CD4-positive, alpha-beta memory T cell (primary cell): ENCODE measurements around the gene DACH1. TPM values are rescaled to one million over a fixed set of nuclear protein-coding genes. Genes with fewer than 3 reads are reported as not detected.

ENCODE experiments used
- CTCF ChIA-PET: fragments of 350-600 bp; sonication (Branson Sonifier 250); formaldehyde crosslinking; loops from one replicate; lab custom pipeline; 2021; ENCODE audit warnings: inconsistent platforms; ENCODE audit not compliant: partially characterized antibody; lab: Charles Lee
- POLR2A ChIA-PET: fragments of 350-600 bp; sonication (Branson Sonifier 250); formaldehyde crosslinking; loops from one replicate; lab custom pipeline; 2021; ENCODE audit not compliant: partially characterized antibody; lab: Charles Lee
- DNase-seq, 5 donors: peaks; one replicate each; pipeline versions ENCODE4 v3.0.0 to v3.0.0-alpha.2; 2020 to 2022; ENCODE audit warnings: mixed read lengths in 1 of 5
- H3K27ac ChIP-seq: one replicate; pipeline ENCODE4 v1.7.0; 2013; ENCODE audit warnings: low read depth, low read length
- H3K27me3 ChIP-seq: 2 replicates; pipeline ENCODE4 v1.7.0; 2013; ENCODE audit warnings: mild to moderate bottlenecking, low read length, moderate library complexity; ENCODE audit not compliant: insufficient read depth
- H3K36me3 ChIP-seq: 2 replicates; pipeline ENCODE4 v1.7.0; 2013; ENCODE audit warnings: mild to moderate bottlenecking, low read length, moderate library complexity; ENCODE audit not compliant: insufficient read depth
- H3K4me1 ChIP-seq: 2 replicates; pipeline ENCODE4 v1.7.0; 2013; ENCODE audit warnings: mild to moderate bottlenecking, low read length, moderate library complexity; ENCODE audit not compliant: insufficient read depth
- H3K4me3 ChIP-seq, 2 donors: one replicate each; pipeline ENCODE4 v1.7.0; 2013; ENCODE audit warnings: low read length in 2 of 2, mild to moderate bottlenecking in 1 of 2
- H3K9me3 ChIP-seq, 2 donors: one replicate each; pipeline ENCODE4 v1.7.0; 2013; ENCODE audit warnings: low read length in 2 of 2, control low read depth in 1 of 2; ENCODE audit not compliant: control insufficient read depth in 1 of 2
- H3K27ac Mint-ChIP-seq, 7 donors: one replicate each; pipeline ENCODE4 v1.8.0; 2020 to 2021; ENCODE audit warnings: mixed read lengths in 7 of 7, mild to moderate bottlenecking in 6 of 7, inconsistent platforms in 3 of 7, moderate library complexity in 3 of 7
- H3K27me3 Mint-ChIP-seq, 2 donors: one replicate each; pipeline ENCODE4 v1.8.0; 2020 to 2021; ENCODE audit warnings: mixed read lengths in 2 of 2
- H3K36me3 Mint-ChIP-seq, 2 donors: one replicate each; pipeline ENCODE4 v1.8.0; 2020 to 2021; ENCODE audit warnings: mixed read lengths in 2 of 2, inconsistent platforms in 1 of 2, mild to moderate bottlenecking in 1 of 2
- H3K4me1 Mint-ChIP-seq, 4 donors: one replicate each; pipeline ENCODE4 v1.8.0; 2020 to 2021; ENCODE audit warnings: mixed read lengths in 4 of 4, mild to moderate bottlenecking in 1 of 4
- H3K4me3 Mint-ChIP-seq, 8 donors: one replicate each; pipeline ENCODE4 v1.8.0; 2020 to 2021; ENCODE audit warnings: mixed read lengths in 8 of 8, mild to moderate bottlenecking in 7 of 8, moderate library complexity in 6 of 8, inconsistent platforms in 3 of 8
- H3K9me3 Mint-ChIP-seq, 8 donors: one replicate each; pipeline ENCODE4 v1.8.0; 2020 to 2021; ENCODE audit warnings: mixed read lengths in 8 of 8, mild to moderate bottlenecking in 5 of 8, inconsistent platforms in 3 of 8, moderate library complexity in 1 of 8
- intact Hi-C: fragments of 100-400 bp; cut with micrococcal nuclease; formaldehyde crosslinking; loops from one replicate; pipeline ENCODE4 v1.15.1; 2023
- polyA plus RNA-seq, 2 donors: library from polyadenylated mRNA; unstranded; fragments of 300-500 nt; fragmentation: Illumina TruSeq; gene quantifications; one replicate each; pipeline ENCODE4 v1.2.3, GENCODE V29; 2021
- total RNA-seq, 2 experiments: library from RNA; stranded (reverse); gene quantifications; one replicate each; pipeline ENCODE4 v1.2.3, GENCODE V29; 2021

DACH1 gene
- total and polyA plus RNA-seq, 4 experiments from 2014 or later = not detected

DNA sequence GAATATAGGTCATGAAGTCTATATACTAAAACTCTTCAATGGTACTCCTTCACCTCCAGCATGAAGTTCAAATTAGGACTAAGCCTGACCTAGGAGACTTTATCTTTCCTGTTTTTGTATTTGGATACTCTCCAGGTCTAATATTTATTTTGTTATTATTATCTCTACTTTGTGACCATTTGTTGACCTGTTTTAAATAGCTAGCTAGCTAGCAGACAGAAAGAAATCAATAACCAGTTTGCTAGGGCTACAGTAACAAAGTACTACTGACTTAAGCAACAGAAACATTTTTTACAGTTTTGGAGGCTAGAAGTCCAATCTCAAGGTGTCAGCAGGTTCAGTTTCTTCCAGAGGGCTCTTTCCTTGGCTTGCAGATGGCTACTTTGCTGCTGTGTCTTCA, 15.1 kb upstream of the DACH1 start:
- H3K36me3 ChIP-seq = no peaks in the 10 kb centered on the region
- DNase-seq = no peak
- H3K27me3 ChIP-seq = no peaks in the 10 kb centered on the region
- intact Hi-C loops = no loop called here
- H3K27ac Mint-ChIP-seq = no peak overlapping the region
- H3K4me3 ChIP-seq = no peak overlapping the region
- H3K36me3 Mint-ChIP-seq = no peaks in the 10 kb centered on the region
- no peaks in the 10 kb centered on the region for H3K4me1 Mint-ChIP-seq
- peaks cover 3 to 18% (median 4%) of the 10 kb centered on the region in 8 donors for H3K9me3 Mint-ChIP-seq
- no peaks in the 10 kb centered on the region for H3K4me1 ChIP-seq
- ChIA-PET POLR2A (no interaction called here), CTCF (no interaction called here)
- H3K9me3 ChIP-seq = no peaks in the 10 kb centered on the region
- H3K4me3 Mint-ChIP-seq = no peak overlapping the region
- no peaks in the 10 kb centered on the region for H3K27me3 Mint-ChIP-seq
- H3K27ac ChIP-seq = no peak overlapping the region

DNA sequence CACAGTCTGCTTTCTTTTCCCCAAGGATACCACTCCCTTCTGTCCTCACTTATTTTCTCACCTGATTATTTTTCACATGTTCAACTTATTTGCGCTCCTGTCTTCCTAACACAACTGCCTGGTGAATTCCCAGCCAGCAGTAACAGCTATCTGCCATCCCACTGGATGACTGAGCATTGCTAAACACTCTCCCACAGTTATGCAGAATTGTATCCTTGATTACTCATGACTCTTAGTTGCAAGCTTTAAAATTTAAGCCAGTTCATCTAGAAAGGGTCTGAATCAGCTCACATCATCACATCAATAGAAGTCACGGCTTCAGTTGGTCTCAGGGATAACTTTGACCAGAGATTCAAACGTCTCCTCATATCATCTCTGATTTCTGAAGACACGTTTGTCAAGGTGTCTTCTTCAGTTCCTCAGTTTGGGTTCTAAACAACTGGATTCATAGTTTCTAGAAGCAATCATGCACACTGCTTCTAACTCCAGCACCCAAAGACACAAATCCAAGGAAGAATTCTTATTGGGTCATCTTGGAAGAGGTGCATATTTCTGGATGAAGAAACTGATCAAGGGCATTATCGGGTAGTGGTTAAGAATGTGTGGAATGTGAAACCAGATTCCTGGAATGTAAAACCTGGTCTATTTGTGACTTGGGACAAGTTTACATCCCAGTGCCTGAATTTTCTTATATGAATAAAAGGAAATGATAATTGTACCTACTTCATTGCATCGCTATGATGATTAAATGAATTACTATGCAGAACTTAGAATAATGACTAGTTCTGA, 13.9 kb upstream of the DACH1 start:
- Mint-ChIP-seq H3K4me3 (no peak overlapping the region), H3K36me3 (no peaks in the 10 kb centered on the region), H3K4me1 (no peaks in the 10 kb centered on the region), H3K27ac (no peak overlapping the region), H3K27me3 (no peaks in the 10 kb centered on the region), H3K9me3 (peaks cover 1 to 18% (median 4%) of the 10 kb centered on the region in 8 donors)
- CTCF ChIA-PET = no interaction called here
- Histone ChIP-seq H3K4me3 (no peak overlapping the region), H3K27ac (no peak overlapping the region), H3K27me3 (no peaks in the 10 kb centered on the region), H3K9me3 (no peaks in the 10 kb centered on the region), H3K36me3 (no peaks in the 10 kb centered on the region), H3K4me1 (no peaks in the 10 kb centered on the region)
- POLR2A ChIA-PET = no interaction called here
- DNase-seq = no peak
- intact Hi-C loops = no loop called here

DNA sequence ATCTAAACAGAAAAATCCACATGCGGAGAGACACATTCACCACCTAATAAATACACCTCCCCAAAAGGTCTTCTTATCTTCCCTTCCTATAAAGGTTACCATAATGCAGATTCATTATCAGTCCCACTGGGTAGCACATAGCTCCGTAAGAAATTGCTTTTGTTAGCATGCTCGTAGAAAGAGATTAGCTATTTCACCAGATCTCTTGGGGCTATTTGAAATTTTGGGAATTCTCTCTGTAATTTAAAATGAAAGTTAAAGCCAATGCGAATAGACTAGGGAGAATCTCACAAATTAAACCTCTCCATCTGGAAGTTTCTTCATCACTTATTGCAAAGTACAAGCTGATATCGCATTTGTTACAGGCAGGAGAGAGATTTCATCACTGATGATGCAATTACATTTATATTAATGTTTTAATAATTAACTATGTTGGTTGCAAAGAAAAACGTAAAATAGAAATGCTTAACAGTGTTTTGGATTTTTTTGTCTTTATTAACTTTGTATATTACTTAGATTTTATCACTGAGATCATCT, 12.9 kb upstream of the DACH1 start:
- Mint-ChIP-seq H3K27me3 (no peaks in the 10 kb centered on the region), H3K9me3 (peaks cover 1 to 18% (median 4%) of the 10 kb centered on the region in 8 donors), H3K36me3 (no peaks in the 10 kb centered on the region), H3K4me1 (no peaks in the 10 kb centered on the region), H3K27ac (no peak overlapping the region), H3K4me3 (no peak overlapping the region)
- Histone ChIP-seq H3K4me3 (no peak overlapping the region), H3K9me3 (no peaks in the 10 kb centered on the region), H3K27me3 (no peaks in the 10 kb centered on the region), H3K4me1 (no peaks in the 10 kb centered on the region), H3K27ac (no peak overlapping the region), H3K36me3 (no peaks in the 10 kb centered on the region)
- intact Hi-C loops = no loop called here
- ChIA-PET CTCF (no interaction called here), POLR2A (no interaction called here)
- DNase-seq = no peak

DNA sequence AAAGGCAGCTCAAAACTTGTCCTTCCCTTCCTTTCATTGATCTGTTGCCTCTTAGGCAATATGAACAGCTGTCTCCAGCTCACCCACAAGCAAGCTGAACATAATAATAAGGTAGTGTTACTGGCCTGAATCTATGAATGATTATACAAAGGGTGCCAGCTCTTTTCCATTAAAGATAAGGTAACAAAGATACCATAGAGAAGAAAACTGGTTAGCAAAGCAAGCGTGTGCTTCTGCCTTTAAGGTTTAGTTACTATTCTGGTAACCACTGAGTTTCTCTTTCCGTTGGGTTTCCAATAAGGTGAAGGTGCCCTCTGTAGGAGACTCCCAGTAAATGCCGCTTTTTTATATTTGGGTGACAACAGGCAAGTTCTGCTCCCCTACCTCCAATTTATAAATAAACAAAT, 12.1 kb upstream of the DACH1 start:
- H3K9me3 Mint-ChIP-seq = peaks cover 1 to 11% (median 4%) of the 10 kb centered on the region in 8 donors
- H3K27me3 Mint-ChIP-seq = no peaks in the 10 kb centered on the region
- Histone ChIP-seq H3K36me3 (no peaks in the 10 kb centered on the region), H3K27ac (no peak overlapping the region), H3K27me3 (no peaks in the 10 kb centered on the region), H3K9me3 (no peaks in the 10 kb centered on the region), H3K4me3 (no peak overlapping the region), H3K4me1 (no peaks in the 10 kb centered on the region)
- ChIA-PET CTCF (no interaction called here), POLR2A (no interaction called here)
- H3K27ac Mint-ChIP-seq = no peak overlapping the region
- H3K4me1 Mint-ChIP-seq = no peaks in the 10 kb centered on the region
- no peak overlapping the region for H3K4me3 Mint-ChIP-seq
- intact Hi-C loops = no loop called here
- no peaks in the 10 kb centered on the region for H3K36me3 Mint-ChIP-seq
- no peak for DNase-seq

DNA sequence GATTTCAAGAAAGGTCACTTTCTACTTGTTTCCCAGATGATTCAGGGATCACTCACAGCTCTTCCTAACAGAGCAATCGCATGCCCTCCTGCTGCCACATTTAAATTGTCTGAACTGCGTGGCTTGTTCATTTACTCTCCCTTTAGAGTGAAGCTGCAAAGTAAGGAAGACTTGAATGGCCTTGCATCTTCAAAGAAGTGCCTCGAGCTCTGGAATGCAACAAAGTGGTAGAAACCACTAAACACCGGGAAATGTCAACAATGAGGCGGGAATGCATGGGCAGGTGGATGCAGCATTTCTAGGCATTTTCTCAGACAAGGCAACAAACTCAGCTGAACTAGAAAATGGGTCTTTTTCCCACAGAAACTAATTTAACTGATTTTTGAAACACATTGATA, 10.3 kb upstream of the DACH1 start:
- intact Hi-C loops = no loop called here
- POLR2A ChIA-PET = no interaction called here
- no peaks in the 10 kb centered on the region for H3K27me3 Mint-ChIP-seq

DNA sequence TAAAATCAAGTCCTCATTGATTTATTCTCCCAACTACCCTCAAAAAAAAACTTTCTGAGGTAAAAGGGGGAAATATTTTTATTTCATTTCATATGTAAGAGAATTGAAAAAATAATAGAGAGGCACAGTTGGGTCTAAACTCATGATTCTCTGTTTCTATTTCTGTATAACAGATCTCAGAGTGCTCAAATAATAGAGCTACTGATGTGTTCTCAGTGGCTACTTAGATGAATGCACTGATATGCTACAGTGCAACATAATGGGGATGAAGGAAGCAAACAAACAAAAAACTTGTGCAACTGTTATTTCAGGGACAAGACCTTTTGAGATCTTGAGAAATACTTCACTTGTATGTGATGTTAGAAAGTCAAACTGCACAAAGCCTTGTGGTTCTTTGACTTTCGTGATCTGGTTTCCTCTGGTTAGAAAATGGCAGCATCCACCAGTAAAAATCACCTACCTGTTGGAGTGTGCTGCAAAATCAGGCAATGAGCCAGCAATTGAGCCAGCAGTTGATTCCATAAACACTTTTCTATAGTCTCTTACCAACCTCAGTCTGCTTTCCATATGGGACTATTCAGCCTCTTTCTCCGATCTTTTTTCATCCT, 9.7 kb upstream of the DACH1 start:
- no peaks in the 10 kb centered on the region for H3K4me1 Mint-ChIP-seq
- intact Hi-C loops = no loop called here
- no peak overlapping the region for H3K4me3 Mint-ChIP-seq
- ChIA-PET POLR2A (no interaction called here), CTCF (no interaction called here)
- Histone ChIP-seq H3K4me3 (no peak overlapping the region), H3K4me1 (no peaks in the 10 kb centered on the region), H3K27ac (no peak overlapping the region), H3K36me3 (no peaks in the 10 kb centered on the region), H3K9me3 (no peaks in the 10 kb centered on the region), H3K27me3 (no peaks in the 10 kb centered on the region)
- no peak for DNase-seq
- H3K27me3 Mint-ChIP-seq = no peaks in the 10 kb centered on the region
- H3K36me3 Mint-ChIP-seq = no peaks in the 10 kb centered on the region
- H3K9me3 Mint-ChIP-seq = peaks cover 0 to 7% (median 2%) of the 10 kb centered on the region in 8 donors
- no peak overlapping the region for H3K27ac Mint-ChIP-seq

More for the DNA sequence above, 10.3 kb upstream of the DACH1 start:
- Mint-ChIP-seq H3K9me3 (peaks cover 0 to 7% (median 2%) of the 10 kb centered on the region in 8 donors), H3K36me3 (no peaks in the 10 kb centered on the region), H3K4me1 (no peaks in the 10 kb centered on the region), H3K27ac (no peak overlapping the region), H3K4me3 (no peak overlapping the region)
- H3K9me3 ChIP-seq = no peaks in the 10 kb centered on the region
- no peak overlapping the region for H3K4me3 ChIP-seq
- no peaks in the 10 kb centered on the region for H3K36me3 ChIP-seq
- no peaks in the 10 kb centered on the region for H3K4me1 ChIP-seq
- H3K27ac ChIP-seq = no peak overlapping the region
- no peak for DNase-seq
- CTCF ChIA-PET = no interaction called here
- no peaks in the 10 kb centered on the region for H3K27me3 ChIP-seq

DNA sequence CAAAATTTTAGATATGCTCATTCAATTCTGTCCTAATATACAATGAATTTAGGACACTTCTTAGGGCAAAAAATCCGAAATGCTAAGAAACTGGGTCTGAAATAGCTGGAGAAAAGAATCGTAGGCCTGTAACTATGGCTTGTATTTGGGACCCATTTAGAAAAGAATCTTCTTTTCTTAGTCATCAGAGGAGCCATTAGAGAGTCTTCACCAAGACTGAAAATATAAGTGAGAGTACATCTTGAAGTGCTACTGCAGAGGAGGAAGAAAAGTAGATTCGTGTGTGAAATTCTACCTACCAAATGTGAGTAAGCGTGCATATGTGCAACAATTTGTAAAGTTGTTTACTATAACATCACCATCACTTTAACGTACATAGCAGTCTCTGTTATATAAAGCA, 8.8 kb upstream of the DACH1 start:
- no peak for DNase-seq
- H3K4me1 ChIP-seq = no peaks in the 10 kb centered on the region
- no peaks in the 10 kb centered on the region for H3K27me3 ChIP-seq
- H3K4me3 Mint-ChIP-seq = no peak overlapping the region
- ChIA-PET POLR2A (no interaction called here), CTCF (no interaction called here)
- peaks cover 0 to 7% (median under 1%) of the 10 kb centered on the region in 8 donors for H3K9me3 Mint-ChIP-seq
- H3K36me3 Mint-ChIP-seq = no peaks in the 10 kb centered on the region
- no peak overlapping the region for H3K27ac Mint-ChIP-seq
- H3K9me3 ChIP-seq = no peaks in the 10 kb centered on the region
- no peaks in the 10 kb centered on the region for H3K36me3 ChIP-seq
- no peaks in the 10 kb centered on the region for H3K27me3 Mint-ChIP-seq
- intact Hi-C loops = no loop called here
- H3K27ac ChIP-seq = no peak overlapping the region
- no peak overlapping the region for H3K4me3 ChIP-seq
- H3K4me1 Mint-ChIP-seq = no peaks in the 10 kb centered on the region
